Measurements from ENCODE around the gene TIMELESS. TPM values are rescaled to one million over a fixed set of nuclear protein-coding genes. Genes with fewer than 3 reads are reported as not detected.
"Not testable (repeated sequence)": the region's sequence is repeated elsewhere in the genome, so short reads cannot be mapped to it uniquely, and the experiment has no call there.

The TIMELESS gene
- total RNA-seq, 2 experiments from 2014 or later = 46.3 to 47.3 TPM

DNA sequence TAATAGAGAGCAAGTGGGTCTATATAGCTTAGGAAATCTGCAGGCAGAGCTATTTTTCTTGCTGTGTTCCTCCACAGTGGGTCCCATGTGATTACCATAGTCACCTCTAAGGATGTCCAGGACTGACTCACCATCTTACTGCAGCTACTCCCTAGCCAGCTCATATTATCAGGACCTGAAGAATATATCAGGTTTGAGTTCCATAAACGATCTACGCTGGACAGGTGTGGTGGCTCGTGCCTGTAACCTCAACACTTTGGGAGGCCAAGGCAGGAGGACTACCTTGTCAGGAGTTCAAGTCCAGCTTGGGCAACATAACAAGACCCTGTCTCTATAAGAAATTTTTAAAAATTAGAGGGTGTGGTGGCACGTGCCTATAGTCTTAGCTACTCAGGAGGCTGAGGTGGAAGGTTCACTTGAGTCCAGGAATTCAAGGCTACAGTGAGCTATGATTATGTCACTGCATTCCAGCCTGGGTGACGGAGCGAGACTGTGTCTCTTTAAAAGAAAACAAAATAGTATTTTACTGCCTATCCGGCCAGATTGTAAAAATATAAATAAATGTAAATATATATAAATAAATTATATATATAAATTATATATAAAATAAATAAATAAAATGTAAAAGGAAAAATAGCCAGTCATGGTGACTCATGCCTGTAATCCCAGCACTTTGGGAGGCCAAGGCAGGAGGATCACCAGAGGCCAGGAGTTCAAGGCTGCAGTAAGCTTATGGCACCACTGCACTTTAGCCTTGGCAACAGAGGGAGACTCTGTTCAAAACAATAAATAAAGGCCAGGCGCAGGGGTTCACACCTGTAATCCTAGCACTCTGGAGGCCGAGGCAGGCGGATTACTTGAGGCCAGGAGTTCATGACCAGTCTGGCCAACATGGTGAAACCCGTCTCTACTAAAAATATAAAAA is 12.3 kb upstream of the TIMELESS start:
- H3K4me3 Mint-ChIP-seq = no peak overlapping the region
- no peak overlapping the region for H3K27ac Mint-ChIP-seq
- no peaks in the 10 kb centered on the region for H3K9me3 Mint-ChIP-seq (ENCODE audit: low read depth)
- H3K4me1 Mint-ChIP-seq = peaks cover 5% of the 10 kb centered on the region
- H3K36me3 Mint-ChIP-seq (ENCODE audit: low read depth) = no peaks in the 10 kb centered on the region
- ATAC-seq (no peak), DNase-seq (no peak)
- intact Hi-C loops (cut with DNase I, micrococcal nuclease) = loop anchor here (5.0 to 10.0 kb wide), 2 partner anchors 197 to 254 kb away; partner anchors contain the start of gene COQ10A (in 1 of the 2)
- no peaks in the 10 kb centered on the region for H3K27me3 Mint-ChIP-seq
- CTCF ChIA-PET = interaction anchor here (0.9 to 3.6 kb wide), 8 partner anchors 9 to 270 kb away, joined by 3 to 32 read pairs (median 5); partner anchors contain the start of genes ANKRD52 and TIMELESS
- POLR2A ChIA-PET = interaction anchor here (0.6 to 1.0 kb wide), 3 partner anchors 11 to 700 kb away, joined by 3 to 11 read pairs (median 4); partner anchors contain the start of gene NACA

DNA sequence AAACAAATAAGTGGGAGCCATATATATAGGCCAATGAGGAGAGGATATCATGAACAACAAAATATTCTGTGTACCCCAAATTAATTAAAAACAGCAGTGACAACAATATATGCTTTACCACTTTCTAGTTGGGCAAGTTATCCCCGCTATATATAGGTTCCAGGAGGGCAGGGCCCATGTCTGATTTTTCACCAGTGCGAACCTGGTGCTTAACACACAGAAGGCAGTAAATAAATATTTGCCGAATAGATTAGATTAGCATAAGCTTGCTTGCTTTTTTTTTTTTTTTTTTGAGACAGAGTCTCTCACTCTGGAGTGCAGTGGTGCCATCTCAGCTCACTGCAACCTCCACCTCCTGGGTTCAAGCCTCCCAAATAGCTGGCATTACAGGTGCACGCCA is 8.6 kb upstream of the TIMELESS start:
- Mint-ChIP-seq H3K4me3 (no peak overlapping the region), H3K9me3 (ENCODE audit: low read depth) (no peaks in the 10 kb centered on the region), H3K36me3 (ENCODE audit: low read depth) (no peaks in the 10 kb centered on the region), H3K27ac (no peak overlapping the region), H3K27me3 (no peaks in the 10 kb centered on the region), H3K4me1 (no peaks in the 10 kb centered on the region)
- DNase-seq (no peak), ATAC-seq (no peak)
- intact Hi-C loops (cut with DNase I, micrococcal nuclease) = no loop called here
- CTCF ChIA-PET = interaction anchor here (3.6 kb wide), 1 partner anchor 9 kb away, joined by 17 read pairs; the partner anchor contains the start of gene TIMELESS
- POLR2A ChIA-PET = no interaction called here

DNA sequence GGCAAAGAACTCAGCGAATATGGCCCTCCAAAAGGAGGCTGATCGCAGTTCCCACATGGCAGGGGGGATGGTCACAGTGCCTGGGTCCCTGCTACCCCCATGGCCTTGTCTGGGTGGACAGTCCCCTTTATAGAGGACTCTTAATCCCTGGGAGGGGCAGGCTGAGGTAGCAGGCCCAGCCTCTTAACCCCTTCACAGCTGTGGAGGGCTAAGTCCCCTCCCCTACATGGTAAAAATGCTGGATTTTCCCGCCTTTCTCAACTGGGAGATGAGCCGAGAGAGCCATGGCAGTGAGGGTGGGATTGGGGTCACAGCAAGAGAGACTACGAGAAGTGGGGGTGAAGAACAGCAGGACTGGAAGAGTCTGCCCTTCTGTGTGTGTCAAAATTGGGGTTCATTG is 5.3 kb upstream of the TIMELESS start, which contains the start of gene MIP:
TSS of gene MIP (minus strand) at position 101 of the 400 bp plus-strand sequence. CDS start at position 57, 44 bp downstream.
- no peak within 1 kb of the TSS for H3K4me3 Mint-ChIP-seq
- no peak for ATAC-seq

DNA sequence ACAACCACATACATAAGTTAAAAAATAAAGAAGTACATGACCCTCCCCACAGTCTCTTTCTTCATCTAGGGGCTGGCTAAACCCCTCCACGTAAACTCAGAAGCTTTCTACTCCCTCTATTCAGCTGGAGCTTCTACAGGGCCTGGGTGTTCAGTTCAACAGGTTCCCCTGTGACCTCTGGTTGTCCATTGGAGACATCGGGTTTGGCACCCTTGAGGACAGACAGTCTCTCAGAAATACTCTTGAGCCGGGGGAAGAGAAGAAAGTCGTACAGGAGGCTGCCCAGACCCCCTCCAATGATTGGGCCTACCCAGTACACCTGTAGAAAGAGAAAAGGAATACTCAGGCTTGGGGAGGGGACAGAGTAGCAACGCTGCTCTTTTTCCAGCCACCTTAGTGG is 1.9 kb upstream of the TIMELESS start:
- ChIA-PET CTCF (interaction anchor here (0.6 to 5.0 kb wide), 3 partner anchors 12 to 251 kb away, joined by 3 to 32 read pairs (median 3); partner anchors contain the start of gene ANKRD52), POLR2A (interaction anchor here (1.0 kb wide), 1 partner anchor 10 kb away, joined by 3 read pairs; no protein-coding TSS in a partner anchor)
- no peaks in the 10 kb centered on the region for H3K9me3 Mint-ChIP-seq (ENCODE audit: low read depth)
- peaks cover 17% of the 10 kb centered on the region for H3K4me1 Mint-ChIP-seq
- DNase-seq (no peak), ATAC-seq (no peak)
- peaks cover 4% of the 10 kb centered on the region for H3K36me3 Mint-ChIP-seq (ENCODE audit: low read depth)
- no peaks in the 10 kb centered on the region for H3K27me3 Mint-ChIP-seq
- intact Hi-C loops (cut with DNase I, micrococcal nuclease) = no loop called here
- H3K27ac Mint-ChIP-seq = no peak overlapping the region
- no peak overlapping the region for H3K4me3 Mint-ChIP-seq

More for the DNA sequence above, 5.3 kb upstream of the TIMELESS start, which contains the start of gene MIP:
- Mint-ChIP-seq H3K4me1 (peaks cover 5% of the 10 kb centered on the region), H3K27ac (no peak within 1 kb of the TSS), H3K27me3 (no peaks in the 10 kb centered on the region), H3K9me3 (ENCODE audit: low read depth) (no peaks in the 10 kb centered on the region), H3K36me3 (ENCODE audit: low read depth) (no peaks in the 10 kb centered on the region)
- DNase-seq = no peak
- POLR2A ChIA-PET = no interaction called here
- intact Hi-C loops (cut with DNase I, micrococcal nuclease) = no loop called here
- CTCF ChIA-PET = interaction anchor here (1.2 kb wide), 1 partner anchor 10 kb away, joined by 6 read pairs; no protein-coding TSS in a partner anchor

DNA sequence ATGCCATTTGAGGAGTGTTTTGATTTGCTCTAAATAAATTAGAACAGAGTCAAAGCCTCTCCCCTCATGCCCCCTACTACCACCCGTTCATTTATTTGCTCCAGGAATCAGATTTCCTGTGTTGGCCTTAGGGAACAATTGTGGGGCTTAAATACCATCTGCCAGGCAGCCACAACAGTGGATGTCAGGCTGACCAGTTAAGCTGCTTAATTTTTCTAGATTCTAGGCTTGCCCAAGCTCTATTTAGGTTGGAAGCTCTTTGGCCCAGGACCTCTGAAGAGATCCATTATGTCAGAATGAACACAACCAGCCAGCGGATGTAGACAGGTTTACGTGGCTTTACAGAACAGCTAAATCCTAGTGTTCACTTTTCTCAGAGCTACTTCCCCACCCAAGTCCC is 1.0 kb upstream of the TIMELESS start:
- no peaks in the 10 kb centered on the region for H3K9me3 Mint-ChIP-seq (ENCODE audit: low read depth)
- ChIA-PET CTCF (interaction anchor here (0.7 to 5.0 kb wide), 7 partner anchors 9 to 261 kb away, joined by 3 to 32 read pairs (median 4); partner anchors contain the start of genes ANKRD52 and SMARCC2), POLR2A (interaction anchor here (1.0 kb wide), 1 partner anchor 10 kb away, joined by 3 read pairs; no protein-coding TSS in a partner anchor)
- H3K27me3 Mint-ChIP-seq = no peaks in the 10 kb centered on the region
- peaks cover 4% of the 10 kb centered on the region for H3K36me3 Mint-ChIP-seq (ENCODE audit: low read depth)
- DNase-seq = no peak
- peaks cover 17% of the 10 kb centered on the region for H3K4me1 Mint-ChIP-seq
- intact Hi-C loops (cut with DNase I, micrococcal nuclease) = no loop called here
- peak overlapping the region; percentile 81 for H3K4me3 Mint-ChIP-seq
- no peak for ATAC-seq
- peak overlapping the region; percentile 97 for H3K27ac Mint-ChIP-seq

DNA sequence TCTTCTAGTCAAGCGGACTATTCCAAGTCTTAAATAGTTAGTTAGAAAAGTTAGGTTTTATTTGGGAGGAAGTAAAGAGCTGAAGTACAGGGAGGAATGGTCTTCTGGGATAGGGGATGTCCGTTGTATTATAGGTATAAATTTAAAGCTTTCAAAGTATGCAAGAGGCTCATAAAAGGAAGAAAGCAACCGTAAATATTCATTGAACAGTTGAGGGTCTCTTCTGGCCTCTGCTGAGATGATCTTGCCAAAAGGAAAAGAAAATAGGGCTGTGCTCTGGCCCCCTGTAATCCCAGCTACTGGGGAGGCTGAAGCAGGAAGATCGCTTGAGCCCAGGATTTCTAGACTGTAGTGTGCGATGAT is 377 bp upstream of the TIMELESS start:
- Mint-ChIP-seq H3K4me3 (peak overlapping the region; percentile 81), H3K4me1 (peaks cover 19% of the 10 kb centered on the region), H3K27me3 (no peaks in the 10 kb centered on the region), H3K36me3 (ENCODE audit: low read depth) (peaks cover 7% of the 10 kb centered on the region), H3K9me3 (ENCODE audit: low read depth) (no peaks in the 10 kb centered on the region), H3K27ac (peak overlapping the region; percentile 97)
- intact Hi-C loops (cut with DNase I, micrococcal nuclease) = loop anchor here (1.0 to 5.0 kb wide), 13 partner anchors 15 to 331 kb away; partner anchors contain the start of genes SPRYD4 (in 2 of the 2), STAT2 (in 2 of the 2), ANKRD52 (in 1 of the 2) and CNPY2 (in 1 of the 2)
- ATAC-seq = no peak
- ChIA-PET POLR2A (interaction anchor here (1.0 to 2.0 kb wide), 3 partner anchors 90 to 191 kb away, joined by 4 to 9 read pairs (median 6); partner anchors contain the start of genes ANKRD52, CNPY2 and STAT2), CTCF (interaction anchor here (0.5 to 5.0 kb wide), 10 partner anchors 10 to 260 kb away, joined by 3 to 32 read pairs (median 4); partner anchors contain the start of gene SMARCC2)
- DNase-seq = no peak

DNA sequence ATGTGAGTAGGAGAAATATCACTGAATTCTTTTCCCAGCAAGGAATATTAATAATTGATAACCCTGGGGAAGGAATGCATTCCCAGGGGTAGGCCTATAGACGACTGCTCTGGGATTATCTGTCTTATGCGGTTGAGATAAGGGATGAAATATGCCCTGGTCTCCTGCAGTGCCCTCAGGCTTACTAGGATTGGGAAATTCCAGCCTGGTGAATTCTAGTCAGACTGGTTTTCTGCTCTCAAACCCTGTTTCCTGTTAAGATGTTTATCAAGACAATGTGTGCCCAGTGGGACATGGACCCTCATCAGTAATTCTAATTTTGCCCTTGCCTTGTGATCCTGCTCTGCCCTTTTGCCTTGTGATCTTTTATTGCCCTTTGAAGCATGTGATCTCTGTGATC is 6.0 kb downstream of the TIMELESS start:
- H3K27me3 Mint-ChIP-seq; DNase-seq; H3K4me3 Mint-ChIP-seq; POLR2A ChIA-PET; intact Hi-C loops (cut with DNase I, micrococcal nuclease); ATAC-seq; H3K9me3 Mint-ChIP-seq (ENCODE audit: low read depth); H3K27ac Mint-ChIP-seq; CTCF ChIA-PET: not testable (repeated sequence)
- peaks cover 27% of the 10 kb centered on the region for H3K36me3 Mint-ChIP-seq (ENCODE audit: low read depth)
- peaks cover 12% of the 10 kb centered on the region for H3K4me1 Mint-ChIP-seq

DNA sequence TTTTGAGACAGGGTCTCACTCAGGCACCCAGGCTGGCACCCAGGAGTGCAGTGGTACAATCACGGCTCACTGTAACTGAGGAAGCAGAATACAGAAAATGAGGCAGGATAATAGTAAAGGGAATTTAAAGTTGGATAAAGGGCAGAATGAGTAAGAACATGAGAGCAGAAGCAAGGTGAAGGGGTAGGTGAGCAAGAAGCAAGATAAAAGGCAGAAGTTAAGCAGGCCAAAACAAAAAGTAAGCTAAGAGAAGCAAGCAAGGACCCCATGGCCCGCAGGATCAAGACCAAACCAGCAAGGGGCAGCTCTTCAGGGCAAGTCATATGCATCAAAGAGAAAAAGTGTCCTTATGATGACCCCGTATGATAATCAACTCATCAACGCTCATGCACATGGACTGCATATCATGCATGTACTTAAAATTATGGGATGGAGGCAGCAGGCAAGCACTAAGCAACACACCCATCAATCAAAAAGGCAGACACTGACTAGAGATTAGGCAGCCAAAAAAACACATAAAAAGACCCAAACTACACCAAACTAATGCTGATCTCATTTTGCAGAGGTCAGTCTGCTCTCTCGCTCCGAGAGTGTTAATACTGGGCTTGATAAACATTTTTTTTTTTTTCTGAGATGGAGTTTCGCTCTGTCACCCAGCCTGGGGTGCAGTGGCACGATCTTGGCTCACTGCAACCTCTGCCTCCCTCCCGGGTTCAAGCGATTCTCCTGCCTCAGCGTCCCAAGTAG is 11.6 kb downstream of the TIMELESS start:
- Mint-ChIP-seq H3K4me3 (no peak overlapping the region), H3K27me3 (no peaks in the 10 kb centered on the region)
- POLR2A ChIA-PET = interaction anchor here (0.6 kb wide), 1 partner anchor 13 kb away, joined by 4 read pairs; no protein-coding TSS in a partner anchor

DNA sequence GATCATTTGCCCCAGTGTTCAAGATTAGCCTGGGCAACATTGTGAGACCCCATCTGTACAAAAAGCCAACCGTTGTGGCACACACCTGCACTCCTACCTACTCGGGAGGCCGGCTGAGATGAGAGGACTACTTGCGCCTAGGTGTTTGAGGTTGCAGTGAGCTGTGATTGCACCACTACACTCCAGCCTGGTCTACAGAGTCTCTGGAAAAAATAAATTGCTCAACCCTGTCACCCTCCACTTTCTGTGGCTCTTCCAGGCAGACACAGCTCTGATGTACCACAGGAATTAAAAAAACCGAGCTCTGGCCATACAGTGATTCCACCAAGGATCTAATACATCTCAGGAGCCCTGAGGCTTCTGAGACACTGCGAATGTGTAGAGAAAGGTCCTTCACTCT is 14.4 kb downstream of the TIMELESS start:
- no peak overlapping the region for H3K4me3 Mint-ChIP-seq
- no peaks in the 10 kb centered on the region for H3K27me3 Mint-ChIP-seq
- intact Hi-C loops (cut with DNase I, micrococcal nuclease) = no loop called here
- ATAC-seq (no peak), DNase-seq (no peak)
- peaks cover 21% of the 10 kb centered on the region for H3K36me3 Mint-ChIP-seq (ENCODE audit: low read depth)
- CTCF ChIA-PET = no interaction called here
- no peaks in the 10 kb centered on the region for H3K9me3 Mint-ChIP-seq (ENCODE audit: low read depth)
- no peaks in the 10 kb centered on the region for H3K4me1 Mint-ChIP-seq
- POLR2A ChIA-PET = no interaction called here
- no peak overlapping the region for H3K27ac Mint-ChIP-seq

More for the DNA sequence above, 11.6 kb downstream of the TIMELESS start:
- Mint-ChIP-seq H3K27ac (no peak overlapping the region), H3K9me3 (ENCODE audit: low read depth) (no peaks in the 10 kb centered on the region), H3K36me3 (ENCODE audit: low read depth) (peaks cover 14% of the 10 kb centered on the region), H3K4me1 (no peaks in the 10 kb centered on the region)
- CTCF ChIA-PET = interaction anchor here (0.6 to 1.1 kb wide), 2 partner anchors 26 to 233 kb away, joined by 3 read pairs; no protein-coding TSS in a partner anchor
- no peak for ATAC-seq
- no peak for DNase-seq
- intact Hi-C loops (cut with DNase I, micrococcal nuclease) = no loop called here

DNA sequence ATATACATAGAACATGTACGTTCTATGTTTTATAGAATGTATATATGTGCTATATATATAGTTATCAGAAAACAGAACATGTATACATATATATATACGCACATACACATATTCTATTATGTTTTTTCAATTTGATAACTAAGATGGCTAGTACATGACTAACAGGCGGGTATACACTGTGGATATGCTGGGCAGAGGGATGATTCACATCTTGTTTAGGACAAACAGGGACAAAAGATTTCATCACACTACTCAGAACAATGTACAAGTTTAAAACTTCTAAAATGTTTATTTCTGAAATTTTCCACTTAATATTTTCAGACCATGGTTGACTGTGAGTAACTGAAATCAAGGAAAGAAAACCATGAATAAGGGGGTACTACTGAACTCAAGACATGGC is 17.4 kb downstream of the TIMELESS start:
- H3K4me1 Mint-ChIP-seq = no peaks in the 10 kb centered on the region
- ATAC-seq = no peak
- intact Hi-C loops (cut with DNase I, micrococcal nuclease) = no loop called here
- DNase-seq = no peak
- H3K9me3 Mint-ChIP-seq (ENCODE audit: low read depth) = no peaks in the 10 kb centered on the region
- peaks cover 34% of the 10 kb centered on the region for H3K36me3 Mint-ChIP-seq (ENCODE audit: low read depth)
- H3K4me3 Mint-ChIP-seq = no peak overlapping the region
- ChIA-PET CTCF (no interaction called here), POLR2A (no interaction called here)
- H3K27ac Mint-ChIP-seq = no peak overlapping the region
- no peaks in the 10 kb centered on the region for H3K27me3 Mint-ChIP-seq

DNA sequence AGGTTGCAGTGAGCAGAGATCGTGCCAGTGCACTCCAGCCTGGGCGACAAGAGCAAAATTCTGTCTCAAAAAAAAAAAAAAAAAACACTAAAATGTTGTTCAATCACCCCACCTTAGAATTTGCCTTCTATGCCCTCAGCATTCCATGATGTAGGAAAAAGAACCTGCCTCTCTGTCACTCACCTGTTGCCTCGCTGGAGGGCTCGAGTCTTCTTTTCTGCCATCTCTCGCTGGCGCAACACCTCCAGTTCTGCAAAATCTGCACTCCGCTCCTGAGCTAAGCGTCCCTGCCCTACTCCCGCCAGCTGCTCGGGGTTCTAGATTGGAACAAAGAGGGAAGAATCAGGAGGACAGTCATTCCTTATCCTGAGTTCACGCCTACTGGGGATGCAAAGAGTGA is 17.9 kb downstream of the TIMELESS start:
- H3K27me3 Mint-ChIP-seq = no peaks in the 10 kb centered on the region
- no peaks in the 10 kb centered on the region for H3K4me1 Mint-ChIP-seq
- no peak for ATAC-seq
- ChIA-PET POLR2A (no interaction called here), CTCF (no interaction called here)
- no peak overlapping the region for H3K4me3 Mint-ChIP-seq
- peaks cover 32% of the 10 kb centered on the region for H3K36me3 Mint-ChIP-seq (ENCODE audit: low read depth)
- intact Hi-C loops (cut with DNase I, micrococcal nuclease) = no loop called here
- H3K27ac Mint-ChIP-seq = no peak overlapping the region
- H3K9me3 Mint-ChIP-seq (ENCODE audit: low read depth) = no peaks in the 10 kb centered on the region
- no peak for DNase-seq

All from activated CD4-positive, alpha-beta T cell treated with anti-CD3 and anti-CD28 coated beads for 36 hours (primary cell).